A549 (cell line): Measurements from ENCODE around the gene KCNJ14. TPM values are rescaled to one million over a fixed set of nuclear protein-coding genes. Genes with fewer than 3 reads are reported as not detected.

Source experiments
- ATAC-seq, 2 experiments: fragments of 200-7000 bp in 1 of 2; fragments of >200 bp in 1 of 2; cut with Nextera tagmentation in 1 of 2; cut with Tn5 transposase in 1 of 2; 3 replicates each; pipeline versions ENCODE4 v1.8.0 to v1.9.1; 2018 to 2020; ENCODE audit warnings: mild to moderate bottlenecking in 1 of 2, moderate library complexity in 1 of 2
- CTCF ChIA-PET: fragments of 300-600 bp; sonication (Branson Sonifier 250); formaldehyde crosslinking; extraction: SDS; loops from one replicate; lab custom pipeline; 2021; ENCODE audit warnings: antibody characterized with exemption, inconsistent platforms; lab: Yijun Ruan, JAX
- POLR2A ChIA-PET: fragments of 350-600 bp; formaldehyde crosslinking; extraction: SDS; loops from one replicate; lab custom pipeline; 2021; ENCODE audit warnings: antibody characterized with exemption, inconsistent platforms; lab: Yijun Ruan, JAX
- DNase-seq, 2 experiments: peaks; one replicate each; pipeline versions ENCODE4 v3.0.0 to v3.0.0-alpha.2; 2011 to 2016; ENCODE audit warnings: low read depth in 1 of 2, low spot score in 1 of 2
- FAIRE-seq: peaks from 2 replicates; lab custom pipeline; 2011; peaks lifted over from hg19 to GRCh38; lab: Jason Lieb, UNC
- H3K27ac ChIP-seq, 2 experiments: fragments of >200 bp; sonication (Bioruptor Twin); formaldehyde crosslinking; 3 replicates each; pipeline ENCODE4 v1.5.1; 2016 to 2017
- H3K4me1 ChIP-seq: fragments of >200 bp; sonication (Bioruptor Twin); formaldehyde crosslinking; 3 replicates; pipeline ENCODE4 v1.6.1; 2016
- H3K4me2 ChIP-seq: fragments of >200 bp; sonication (Bioruptor Twin); formaldehyde crosslinking; 3 replicates; pipeline ENCODE4 v1.6.1; 2016
- H3K4me3 ChIP-seq: fragments of >200 bp; sonication (Bioruptor Twin); formaldehyde crosslinking; 3 replicates; pipeline ENCODE4 v1.5.1; 2016
- H3K9me3 ChIP-seq: fragments of >200 bp; sonication (Bioruptor Twin); formaldehyde crosslinking; 3 replicates; pipeline ENCODE4 v1.6.1; 2016
- BCL3 ChIP-seq: fragments of >200 bp; sonication (Bioruptor Twin); formaldehyde crosslinking; IDR thresholded peaks from 3 replicates; pipeline ENCODE4 v1.6.1; 2016
- CBX8 ChIP-seq: fragments of 200-600 bp; sonication (generic); IDR thresholded peaks from 2 replicates; pipeline ENCODE4 v1.6.1; 2016
- CEBPB ChIP-seq, 2 experiments: fragments of >200 bp in 1 of 2; sonication (Bioruptor Twin) in 1 of 2; formaldehyde crosslinking in 1 of 2; IDR thresholded peaks; 2 replicates each; pipeline ENCODE4 v1.6.1; 2012 to 2016
- EHF ChIP-seq: fragments of 250-450 bp; sonication (Bioruptor Pico); IDR thresholded peaks from 2 replicates; pipeline ENCODE4 v1.5.0; 2020; ENCODE audit warnings: mild to moderate bottlenecking
- FOSB ChIP-seq: fragments of 250-450 bp; sonication (Bioruptor Pico); IDR thresholded peaks from 2 replicates; pipeline ENCODE4 v1.5.0; 2020; ENCODE audit warnings: mild to moderate bottlenecking, moderate library complexity
- FOXS1 ChIP-seq: fragments of 250-450 bp; sonication (Bioruptor Pico); IDR thresholded peaks from 2 replicates; pipeline ENCODE4 v1.5.0; 2020; ENCODE audit warnings: mild to moderate bottlenecking, moderate library complexity
- HES2 ChIP-seq: fragments of >200 bp; sonication (Bioruptor Twin); formaldehyde crosslinking; IDR thresholded peaks from 2 replicates; pipeline ENCODE4 v1.6.1; 2016
- HEYL ChIP-seq: fragments of 250-450 bp; sonication (Bioruptor Pico); IDR thresholded peaks from 2 replicates; pipeline ENCODE4 v1.8.0; 2021; ENCODE audit warnings: mild to moderate bottlenecking, moderate library complexity
- HMGXB4 ChIP-seq: fragments of 250-450 bp; sonication (Bioruptor Pico); IDR thresholded peaks from 2 replicates; pipeline ENCODE4 v1.5.0; 2021; ENCODE audit warnings: mild to moderate bottlenecking, moderate library complexity, borderline replicate concordance
- HOXB5 ChIP-seq: fragments of 250-450 bp; sonication (Bioruptor Pico); IDR thresholded peaks from 2 replicates; pipeline ENCODE4 v1.5.0; 2020; ENCODE audit warnings: mild to moderate bottlenecking, moderate library complexity
- JUNB ChIP-seq: fragments of >200 bp; sonication (Bioruptor Twin); formaldehyde crosslinking; IDR thresholded peaks from 2 replicates; pipeline ENCODE4 v1.6.1; 2016
- MAZ ChIP-seq: fragments of 150-350 bp; IDR thresholded peaks from 2 replicates; pipeline ENCODE4 v1.6.1; 2014; ENCODE audit warnings: antibody characterized with exemption, low read depth, low read length, borderline replicate concordance
- MYC ChIP-seq: IDR thresholded peaks from 2 replicates; pipeline ENCODE4 v1.6.1; 2012; ENCODE audit warnings: mild to moderate bottlenecking, inconsistent platforms, low read length, improper control_type of control experiment, borderline replicate concordance
- POLR2A ChIP-seq: IDR thresholded peaks from 2 replicates; pipeline ENCODE4 v1.6.1; 2012; ENCODE audit warnings: mild to moderate bottlenecking, low read length
- TP53 ChIP-seq: fragments of 250-450 bp; sonication (Bioruptor Pico); IDR thresholded peaks from 2 replicates; pipeline ENCODE4 v1.5.0; 2021; ENCODE audit warnings: mild to moderate bottlenecking, moderate library complexity
- ZC3H11A ChIP-seq: fragments of 450-650 bp; IDR thresholded peaks from 2 replicates; pipeline ENCODE4 v1.6.1; 2014; ENCODE audit warnings: antibody characterized with exemption, mild to moderate bottlenecking
- WGBS: methylation state at CpG from one replicate; pipeline ENCODE4 v1.1.6; 2017; ENCODE audit errors: missing lambda C conversion rate; 5-methylcytosine and 5-hydroxymethylcytosine counted together
- polyA plus RNA-seq, 4 experiments: library from polyadenylated mRNA; depleted of rRNA in 3 of 4; stranded (reverse); fragments of >200 nt; fragmentation: RNase III in 1 of 4; extraction: RNeasy Plus Mini Kit Qiagen cat#74134 plus additional on column Dnase treatment in 1 of 4; gene quantifications; 2 replicates in 3 of 4; 3 replicates in 1 of 4; pipeline ENCODE4 v1.2.3, GENCODE V29; 2011 to 2017
- TF ChIP-seq, protein P1 (sequence below): fragments of >200 bp; sonication (Bioruptor Twin); formaldehyde crosslinking; IDR thresholded peaks from 3 replicates; pipeline ENCODE4 v1.5.1; 2016
- TF ChIP-seq, protein P2 (sequence below): fragments of 450-650 bp; IDR thresholded peaks from 2 replicates; pipeline ENCODE4 v1.6.1; 2014; ENCODE audit warnings: antibody characterized with exemption
- TF ChIP-seq, protein P3 (sequence below): IDR thresholded peaks from 2 replicates; pipeline ENCODE4 v1.6.1; 2012; ENCODE audit warnings: low read depth, borderline replicate concordance

KCNJ14 gene
- polyA plus RNA-seq, 2 of the 4 experiments (the other 2 are of a cell fraction) = 1.3 to 1.9 TPM

GRCh38 chr19:48471836-48472235 is 16.5 kb downstream of the KCNJ14 start (continued):
- TF ChIP-seq, protein P1, sequence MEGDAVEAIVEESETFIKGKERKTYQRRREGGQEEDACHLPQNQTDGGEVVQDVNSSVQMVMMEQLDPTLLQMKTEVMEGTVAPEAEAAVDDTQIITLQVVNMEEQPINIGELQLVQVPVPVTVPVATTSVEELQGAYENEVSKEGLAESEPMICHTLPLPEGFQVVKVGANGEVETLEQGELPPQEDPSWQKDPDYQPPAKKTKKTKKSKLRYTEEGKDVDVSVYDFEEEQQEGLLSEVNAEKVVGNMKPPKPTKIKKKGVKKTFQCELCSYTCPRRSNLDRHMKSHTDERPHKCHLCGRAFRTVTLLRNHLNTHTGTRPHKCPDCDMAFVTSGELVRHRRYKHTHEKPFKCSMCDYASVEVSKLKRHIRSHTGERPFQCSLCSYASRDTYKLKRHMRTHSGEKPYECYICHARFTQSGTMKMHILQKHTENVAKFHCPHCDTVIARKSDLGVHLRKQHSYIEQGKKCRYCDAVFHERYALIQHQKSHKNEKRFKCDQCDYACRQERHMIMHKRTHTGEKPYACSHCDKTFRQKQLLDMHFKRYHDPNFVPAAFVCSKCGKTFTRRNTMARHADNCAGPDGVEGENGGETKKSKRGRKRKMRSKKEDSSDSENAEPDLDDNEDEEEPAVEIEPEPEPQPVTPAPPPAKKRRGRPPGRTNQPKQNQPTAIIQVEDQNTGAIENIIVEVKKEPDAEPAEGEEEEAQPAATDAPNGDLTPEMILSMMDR = no peak
- TF ChIP-seq MYC (no peak), HOXB5 (no peak), FOSB (CRISPR knock-in tag) (no peak), MAZ (no peak), POLR2A (no peak), FOXS1 (CRISPR knock-in tag) (no peak)
- TF ChIP-seq, all 56 proteins: peak for 0

GRCh38 chr19:48473161-48473966 is 18.0 kb downstream of the KCNJ14 start:
- no peak for DNase-seq
- ChIA-PET POLR2A (no interaction called here), CTCF (interaction anchor here (0.7 to 6.5 kb wide), 6 partner anchors 12 to 183 kb away, joined by 3 to 58 read pairs (median 6); no protein-coding TSS in a partner anchor)
- 89% methylated on average over 14 of the region's 14 CpGs for WGBS
- TF ChIP-seq HES2 (no peak), ZC3H11A (no peak)
- TF ChIP-seq, protein P2, sequence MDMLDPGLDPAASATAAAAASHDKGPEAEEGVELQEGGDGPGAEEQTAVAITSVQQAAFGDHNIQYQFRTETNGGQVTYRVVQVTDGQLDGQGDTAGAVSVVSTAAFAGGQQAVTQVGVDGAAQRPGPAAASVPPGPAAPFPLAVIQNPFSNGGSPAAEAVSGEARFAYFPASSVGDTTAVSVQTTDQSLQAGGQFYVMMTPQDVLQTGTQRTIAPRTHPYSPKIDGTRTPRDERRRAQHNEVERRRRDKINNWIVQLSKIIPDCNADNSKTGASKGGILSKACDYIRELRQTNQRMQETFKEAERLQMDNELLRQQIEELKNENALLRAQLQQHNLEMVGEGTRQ = peak; percentile 30; the same call in 1 of the 2 replicates
- H3K27ac ChIP-seq = no peak overlapping the region
- H3K4me2 ChIP-seq = no peak overlapping the region
- peaks cover 9% of the 10 kb centered on the region; the same call in 2 of the 3 replicates for H3K4me1 ChIP-seq
- no peaks in the 10 kb centered on the region for H3K9me3 ChIP-seq
- no peak for ATAC-seq
- FAIRE-seq = no peak
- no peak overlapping the region for H3K4me3 ChIP-seq

DNA sequence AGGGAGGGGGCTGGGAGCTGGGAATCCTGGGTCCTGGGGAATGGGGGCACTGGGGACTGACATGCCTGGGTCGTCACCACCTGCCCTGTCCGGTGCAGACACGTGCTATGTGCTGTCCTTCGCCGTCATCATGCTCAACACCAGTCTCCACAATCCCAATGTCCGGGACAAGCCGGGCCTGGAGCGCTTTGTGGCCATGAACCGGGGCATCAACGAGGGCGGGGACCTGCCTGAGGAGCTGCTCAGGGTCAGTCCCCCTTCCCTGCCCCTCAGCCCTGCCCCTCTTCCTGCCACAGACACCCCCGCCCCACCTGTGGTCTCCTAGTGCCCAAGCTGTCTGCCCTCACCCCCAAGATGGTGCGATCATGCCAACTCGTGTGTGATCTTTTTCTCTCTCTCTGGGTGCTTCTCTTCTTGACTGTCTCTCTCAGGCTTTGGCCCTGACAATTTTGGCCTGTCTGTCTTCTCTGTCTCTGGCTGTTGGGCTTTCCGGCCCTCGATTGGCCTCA is 18.8 kb downstream of the KCNJ14 start:
- ATAC-seq (no peak), DNase-seq (no peak), FAIRE-seq (no peak)
- Histone ChIP-seq H3K4me3 (no peak overlapping the region), H3K27ac (no peak overlapping the region), H3K9me3 (no peaks in the 10 kb centered on the region), H3K4me2 (no peak overlapping the region), H3K4me1 (peaks cover 8% of the 10 kb centered on the region; the same call in 2 of the 3 replicates)
- POLR2A ChIA-PET = no interaction called here
- CTCF ChIA-PET = interaction anchor here (1.3 to 6.5 kb wide), 3 partner anchors 14 to 114 kb away, joined by 4 to 58 read pairs (median 19); no protein-coding TSS in a partner anchor
- WGBS = 93% methylated on average over 16 of the region's 16 CpGs
- TF ChIP-seq CBX8 = no peak
- TF ChIP-seq MAZ = no peak
- no peak for TF ChIP-seq HMGXB4 (CRISPR knock-in tag)
- TF ChIP-seq, protein P3, sequence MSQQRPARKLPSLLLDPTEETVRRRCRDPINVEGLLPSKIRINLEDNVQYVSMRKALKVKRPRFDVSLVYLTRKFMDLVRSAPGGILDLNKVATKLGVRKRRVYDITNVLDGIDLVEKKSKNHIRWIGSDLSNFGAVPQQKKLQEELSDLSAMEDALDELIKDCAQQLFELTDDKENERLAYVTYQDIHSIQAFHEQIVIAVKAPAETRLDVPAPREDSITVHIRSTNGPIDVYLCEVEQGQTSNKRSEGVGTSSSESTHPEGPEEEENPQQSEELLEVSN = no peak
- TF ChIP-seq EHF (CRISPR knock-in tag) = no peak
- no peak for TF ChIP-seq TP53 (CRISPR knock-in tag)
- no peak for TF ChIP-seq BCL3
- TF ChIP-seq JUNB = no peak
- TF ChIP-seq POLR2A = no peak
- no peak for TF ChIP-seq CEBPB (IDR thresholded peaks at IDR 0.05)
- TF ChIP-seq HEYL = no peak
